Astrocyte (in vitro differentiated cells and primary cell): ENCODE measurements around the gene IPO11. TPM values are rescaled to one million over a fixed set of nuclear protein-coding genes. Genes with fewer than 3 reads are reported as not detected.

Source experiments
- DNase-seq: peaks from one replicate; pipeline ENCODE4 v3.0.0-alpha.2; 2010; ENCODE audit warnings: low read depth
- FAIRE-seq: peaks from 2 replicates; lab custom pipeline; 2011; peaks lifted over from hg19 to GRCh38; lab: Jason Lieb, UNC
- H2AFZ ChIP-seq: 2 replicates; pipeline ENCODE4 v1.6.0; 2012; ENCODE audit warnings: low read depth, low read length, inconsistent platforms
- H3K27ac ChIP-seq: 2 replicates; pipeline ENCODE4 v1.5.1; 2011; ENCODE audit warnings: low read depth, low read length, inconsistent platforms
- H3K27me3 ChIP-seq: 2 replicates; pipeline ENCODE4 v1.6.0; 2011; ENCODE audit warnings: low read length, inconsistent platforms; ENCODE audit not compliant: insufficient read depth
- H3K36me3 ChIP-seq: 2 replicates; pipeline ENCODE4 v1.5.1; 2011; ENCODE audit warnings: low read length, inconsistent platforms; ENCODE audit not compliant: insufficient read depth
- H3K4me1 ChIP-seq: 2 replicates; pipeline ENCODE4 v1.5.1; 2011; ENCODE audit warnings: low read length, inconsistent platforms; ENCODE audit not compliant: insufficient read depth
- H3K4me2 ChIP-seq: 2 replicates; pipeline ENCODE4 v1.6.0; 2012; ENCODE audit warnings: low read length, inconsistent platforms
- H3K4me3 ChIP-seq: 2 replicates; pipeline ENCODE4 v1.5.1; 2011; ENCODE audit warnings: low read depth, mild to moderate bottlenecking, low read length, inconsistent platforms; ENCODE audit not compliant: insufficient read depth
- H3K79me2 ChIP-seq: 2 replicates; pipeline ENCODE4 v1.6.0; 2012; ENCODE audit warnings: mild to moderate bottlenecking, low read length, inconsistent platforms; ENCODE audit not compliant: insufficient read depth
- H3K9ac ChIP-seq: 2 replicates; pipeline ENCODE4 v1.6.0; 2012; ENCODE audit warnings: mild to moderate bottlenecking, low read length, inconsistent platforms
- H3K9me3 ChIP-seq: 2 replicates; pipeline ENCODE4 v1.5.1; 2012; ENCODE audit warnings: low read depth, mild to moderate bottlenecking, low read length, inconsistent platforms; ENCODE audit not compliant: insufficient read depth
- H4K20me1 ChIP-seq: 2 replicates; pipeline ENCODE4 v1.6.0; 2012; ENCODE audit warnings: low read length, inconsistent platforms; ENCODE audit not compliant: insufficient read depth
- H3K27ac Mint-ChIP-seq: one replicate; pipeline ENCODE4 v1.8.0; 2021; ENCODE audit warnings: mild to moderate bottlenecking, mixed read lengths; ENCODE audit not compliant: unreplicated experiment
- H3K27me3 Mint-ChIP-seq: one replicate; pipeline ENCODE4 v1.8.0; 2021; ENCODE audit warnings: low read depth, mixed read lengths; ENCODE audit not compliant: unreplicated experiment
- H3K36me3 Mint-ChIP-seq: one replicate; pipeline ENCODE4 v1.8.0; 2021; ENCODE audit warnings: low read depth, mixed read lengths; ENCODE audit not compliant: unreplicated experiment
- H3K4me1 Mint-ChIP-seq: one replicate; pipeline ENCODE4 v1.8.0; 2021; ENCODE audit warnings: low read depth, mixed read lengths; ENCODE audit not compliant: unreplicated experiment
- H3K4me3 Mint-ChIP-seq: one replicate; pipeline ENCODE4 v1.8.0; 2021; ENCODE audit warnings: mild to moderate bottlenecking, moderate library complexity, mixed read lengths; ENCODE audit not compliant: unreplicated experiment
- H3K9me3 Mint-ChIP-seq: one replicate; pipeline ENCODE4 v1.8.0; 2021; ENCODE audit warnings: mild to moderate bottlenecking, mixed read lengths; ENCODE audit not compliant: unreplicated experiment
- EZH2 ChIP-seq: IDR thresholded peaks from 2 replicates; pipeline ENCODE4 v1.6.1; 2012; ENCODE audit warnings: mild to moderate bottlenecking, low read length, inconsistent platforms; ENCODE audit not compliant: insufficient read depth
- total RNA-seq: library from RNA; stranded (reverse); gene quantifications from 2 replicates; pipeline ENCODE4 v1.2.1, GENCODE V29; 2021
- TF ChIP-seq, protein P1 (sequence below): IDR thresholded peaks from 2 replicates; pipeline ENCODE4 v1.5.1; 2011; ENCODE audit warnings: low read depth, mild to moderate bottlenecking, inconsistent platforms, low read length, moderate library complexity; ENCODE audit not compliant: insufficient read depth

Gene IPO11
- total RNA-seq, 1 donor from 2014 or later = 31.7 TPM

DNA sequence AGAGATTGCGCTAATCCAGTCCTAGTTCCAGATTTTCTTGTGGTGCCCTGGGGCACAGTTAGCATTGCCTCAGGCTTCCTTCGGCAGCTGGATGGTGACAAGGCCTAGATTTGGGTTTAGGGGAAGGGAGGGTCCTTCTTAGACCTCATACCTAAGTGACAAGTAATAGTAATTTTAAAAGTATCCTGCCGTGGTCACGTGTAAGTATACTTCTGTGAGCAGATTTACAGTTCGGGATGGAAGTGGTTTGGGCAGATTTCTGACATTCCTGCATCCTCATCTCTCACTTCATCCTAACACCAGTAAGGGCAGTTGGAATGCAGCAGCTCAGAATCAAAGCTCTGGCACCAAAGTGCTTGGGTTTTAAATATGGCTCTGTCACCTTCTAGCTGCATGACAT is 237.6 kb downstream of the IPO11 start:
- TF ChIP-seq EZH2 = no peak
- TF ChIP-seq, protein P1, sequence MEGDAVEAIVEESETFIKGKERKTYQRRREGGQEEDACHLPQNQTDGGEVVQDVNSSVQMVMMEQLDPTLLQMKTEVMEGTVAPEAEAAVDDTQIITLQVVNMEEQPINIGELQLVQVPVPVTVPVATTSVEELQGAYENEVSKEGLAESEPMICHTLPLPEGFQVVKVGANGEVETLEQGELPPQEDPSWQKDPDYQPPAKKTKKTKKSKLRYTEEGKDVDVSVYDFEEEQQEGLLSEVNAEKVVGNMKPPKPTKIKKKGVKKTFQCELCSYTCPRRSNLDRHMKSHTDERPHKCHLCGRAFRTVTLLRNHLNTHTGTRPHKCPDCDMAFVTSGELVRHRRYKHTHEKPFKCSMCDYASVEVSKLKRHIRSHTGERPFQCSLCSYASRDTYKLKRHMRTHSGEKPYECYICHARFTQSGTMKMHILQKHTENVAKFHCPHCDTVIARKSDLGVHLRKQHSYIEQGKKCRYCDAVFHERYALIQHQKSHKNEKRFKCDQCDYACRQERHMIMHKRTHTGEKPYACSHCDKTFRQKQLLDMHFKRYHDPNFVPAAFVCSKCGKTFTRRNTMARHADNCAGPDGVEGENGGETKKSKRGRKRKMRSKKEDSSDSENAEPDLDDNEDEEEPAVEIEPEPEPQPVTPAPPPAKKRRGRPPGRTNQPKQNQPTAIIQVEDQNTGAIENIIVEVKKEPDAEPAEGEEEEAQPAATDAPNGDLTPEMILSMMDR = no peak
- H3K36me3 ChIP-seq = no peaks in the 10 kb centered on the region
- no peak overlapping the region for H3K27ac Mint-ChIP-seq

DNA sequence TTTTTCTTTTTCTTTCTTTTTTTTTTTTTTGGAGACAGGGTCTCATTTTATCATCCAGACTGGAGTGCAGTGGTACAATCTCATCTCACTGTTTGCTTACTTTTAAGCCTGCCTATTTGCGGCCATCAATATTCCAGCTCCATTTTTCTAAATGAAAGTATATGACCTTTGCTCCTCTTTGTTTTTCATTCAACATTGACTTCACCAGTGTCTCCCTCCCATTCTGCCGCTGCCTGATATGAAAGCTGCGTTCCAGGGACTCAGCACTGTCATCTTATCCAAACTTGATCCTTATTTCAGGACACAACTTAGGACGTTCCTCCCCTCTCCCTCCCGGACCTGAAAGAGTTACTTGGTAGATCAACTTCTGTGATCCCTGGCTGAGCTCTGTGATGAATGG is 239.7 kb downstream of the IPO11 start:
- Histone ChIP-seq H3K27ac (no peak overlapping the region), H3K9me3 (no peaks in the 10 kb centered on the region), H3K27me3 (no peaks in the 10 kb centered on the region), H3K36me3 (no peaks in the 10 kb centered on the region), H4K20me1 (no peaks in the 10 kb centered on the region), H3K4me2 (no peak overlapping the region), H2AFZ (no peak overlapping the region), H3K4me1 (no peaks in the 10 kb centered on the region), H3K4me3 (no peak overlapping the region), H3K79me2 (no peaks in the 10 kb centered on the region), H3K9ac (no peak overlapping the region)
- H3K27me3 Mint-ChIP-seq = no peaks in the 10 kb centered on the region
- H3K36me3 Mint-ChIP-seq = peaks cover 14% of the 10 kb centered on the region
- FAIRE-seq (no peak), DNase-seq (no peak)
- no peak overlapping the region for H3K4me3 Mint-ChIP-seq
- no peak overlapping the region for H3K27ac Mint-ChIP-seq
- H3K4me1 Mint-ChIP-seq = peaks cover 7% of the 10 kb centered on the region
- H3K9me3 Mint-ChIP-seq = peaks cover 12% of the 10 kb centered on the region
- TF ChIP-seq, protein P1 = no peak

More for the DNA sequence above, 237.6 kb downstream of the IPO11 start:
- Mint-ChIP-seq H3K27me3 (no peaks in the 10 kb centered on the region), H3K9me3 (peaks cover 6% of the 10 kb centered on the region), H3K4me1 (peaks cover 7% of the 10 kb centered on the region), H3K36me3 (peaks cover 11% of the 10 kb centered on the region), H3K4me3 (no peak overlapping the region)
- no peak overlapping the region for H3K9ac ChIP-seq
- H2AFZ ChIP-seq = no peak overlapping the region
- no peak overlapping the region for H3K27ac ChIP-seq
- DNase-seq (peak; percentile 10), FAIRE-seq (no peak)
- H4K20me1 ChIP-seq = no peaks in the 10 kb centered on the region
- no peak overlapping the region for H3K4me2 ChIP-seq
- no peaks in the 10 kb centered on the region for H3K27me3 ChIP-seq
- no peaks in the 10 kb centered on the region for H3K79me2 ChIP-seq
- no peaks in the 10 kb centered on the region for H3K9me3 ChIP-seq
- H3K4me3 ChIP-seq = no peak overlapping the region
- H3K4me1 ChIP-seq = no peaks in the 10 kb centered on the region

DNA sequence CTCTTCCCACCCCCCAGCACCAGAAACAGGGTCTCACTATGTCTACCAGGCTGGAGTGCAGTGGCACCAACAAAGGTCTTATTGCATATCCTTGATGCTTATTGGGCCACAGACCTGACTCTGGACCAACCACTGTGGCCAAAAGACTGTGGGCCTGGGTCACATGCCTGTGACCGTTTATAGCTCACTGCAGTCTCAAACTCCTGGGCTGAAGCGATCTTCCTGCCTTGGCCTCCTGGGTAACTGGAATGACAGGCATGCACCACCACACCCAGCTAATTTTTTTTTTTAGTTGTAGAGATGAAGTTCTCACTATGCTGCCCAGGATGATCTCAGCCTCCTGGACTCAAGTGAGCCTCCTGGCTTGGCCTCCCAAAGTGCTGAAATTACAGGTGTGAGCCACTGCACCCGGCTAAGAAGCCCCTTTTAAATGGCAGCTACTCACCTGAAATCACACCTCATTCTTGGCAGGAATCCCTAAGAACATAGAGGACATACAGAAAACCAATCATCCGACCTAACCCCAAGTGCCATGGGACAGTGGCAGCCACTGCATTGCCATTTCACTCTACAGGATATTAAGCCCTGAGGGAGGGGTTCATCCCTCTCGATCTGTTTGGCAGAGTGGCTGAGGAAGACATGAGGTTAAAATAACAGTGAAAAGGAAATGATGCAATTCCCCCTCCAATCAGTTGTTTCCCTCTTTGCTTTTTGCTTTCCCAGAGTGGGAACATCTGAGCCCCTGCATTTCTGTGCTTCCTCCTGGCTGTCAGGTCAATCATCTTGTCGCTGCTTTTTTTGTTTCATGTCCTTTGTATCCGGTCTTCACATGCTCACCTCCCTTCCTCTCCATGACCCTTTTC is 240.7 kb downstream of the IPO11 start:
- H3K27me3 Mint-ChIP-seq = no peaks in the 10 kb centered on the region
- peaks cover 14% of the 10 kb centered on the region for H3K36me3 Mint-ChIP-seq
- H3K79me2 ChIP-seq = no peaks in the 10 kb centered on the region
- no peak overlapping the region for H3K4me3 Mint-ChIP-seq
- no peaks in the 10 kb centered on the region for H3K9me3 ChIP-seq
- no peak overlapping the region for H3K27ac ChIP-seq
- H4K20me1 ChIP-seq = no peaks in the 10 kb centered on the region
- H3K4me1 ChIP-seq = no peaks in the 10 kb centered on the region
- H3K4me3 ChIP-seq = no peak overlapping the region
- TF ChIP-seq, protein P1 = no peak
- TF ChIP-seq EZH2 = no peak
- no peak overlapping the region for H2AFZ ChIP-seq
- peaks cover 14% of the 10 kb centered on the region for H3K9me3 Mint-ChIP-seq
- no peak for FAIRE-seq
- no peak overlapping the region for H3K4me2 ChIP-seq
- H3K36me3 ChIP-seq = no peaks in the 10 kb centered on the region
- no peak for DNase-seq
- H3K9ac ChIP-seq = no peak overlapping the region
- no peak overlapping the region for H3K27ac Mint-ChIP-seq
- no peaks in the 10 kb centered on the region for H3K27me3 ChIP-seq
- H3K4me1 Mint-ChIP-seq = peaks cover 7% of the 10 kb centered on the region
